Measurements from ENCODE around the gene NKD1.

Gene NKD1

DNA sequence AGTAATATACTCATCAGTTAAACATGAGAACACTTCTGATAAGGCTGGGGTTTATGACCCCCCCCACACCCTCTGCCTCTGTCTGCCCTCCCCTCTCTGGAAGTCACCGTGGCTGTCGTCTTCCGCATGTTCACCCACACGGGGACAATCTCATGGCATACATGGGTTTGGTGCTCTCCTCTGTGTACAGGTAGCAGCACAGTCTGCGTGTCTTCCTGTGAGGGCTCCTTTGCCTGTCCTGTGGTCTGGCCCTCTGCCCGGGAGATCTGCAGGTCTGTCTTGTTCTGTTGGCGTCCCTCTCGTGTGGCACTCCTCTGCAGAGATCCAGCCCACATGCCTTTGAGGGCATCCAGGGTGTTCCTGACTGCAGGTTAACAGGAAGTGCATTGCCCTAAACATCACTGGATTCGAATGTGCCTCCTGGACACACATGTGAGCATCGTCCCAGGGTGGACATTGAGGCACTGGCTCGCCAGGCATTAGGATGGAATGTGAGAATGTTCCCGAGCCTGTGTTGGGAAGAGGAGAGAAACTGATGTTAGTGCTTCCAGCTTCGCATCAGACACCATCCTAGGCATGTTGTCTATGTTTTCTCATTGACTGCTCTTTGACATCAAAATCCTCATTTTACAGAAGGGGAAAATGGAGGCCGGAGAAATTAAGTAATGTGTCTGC is 54.5 kb downstream of the NKD1 start:
- peak; percentile 45 for DNase-seq

DNA sequence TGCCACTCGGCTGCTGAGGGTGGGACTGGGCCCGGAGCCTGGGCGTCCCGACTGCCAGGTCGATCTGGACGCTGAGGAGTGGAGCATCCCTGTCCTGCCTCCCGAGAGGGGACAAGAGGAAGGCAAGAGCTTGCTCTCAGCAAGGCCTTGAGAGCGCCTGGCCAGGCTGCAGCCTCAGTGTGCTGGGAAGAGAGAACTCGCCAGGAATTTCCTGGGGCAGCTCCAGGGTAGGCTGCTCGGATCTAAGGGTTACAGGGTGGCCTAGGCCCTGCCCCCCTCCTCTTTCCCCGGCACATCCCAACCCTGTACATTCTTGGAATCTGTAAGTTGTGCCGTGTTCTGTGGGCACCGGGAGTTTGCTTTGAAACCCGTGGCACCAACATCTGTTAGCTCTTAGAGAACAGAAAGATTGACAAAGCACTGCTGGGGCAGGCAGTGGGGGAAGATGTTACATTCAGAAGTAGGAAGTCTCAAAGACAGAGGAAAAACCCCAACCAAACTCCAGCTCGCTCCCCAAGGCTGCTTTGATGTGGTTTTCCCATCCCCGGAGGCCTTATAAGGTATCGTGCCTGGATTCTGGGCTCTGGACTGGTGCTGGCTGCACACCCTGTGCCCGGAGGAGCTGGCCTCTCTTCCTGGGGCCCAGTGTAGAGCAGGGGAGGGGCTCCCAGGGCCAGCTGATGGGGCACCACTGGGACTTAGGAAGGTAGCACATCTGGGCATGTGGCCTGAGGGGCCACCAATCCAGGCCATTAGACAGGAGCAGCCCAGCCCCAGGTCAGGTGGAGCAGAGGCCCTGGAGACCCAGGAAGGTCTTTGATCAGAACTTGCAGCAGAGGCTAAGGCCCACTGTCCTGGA is 55.2 kb downstream of the NKD1 start:
- DNase-seq = no peak

DNA sequence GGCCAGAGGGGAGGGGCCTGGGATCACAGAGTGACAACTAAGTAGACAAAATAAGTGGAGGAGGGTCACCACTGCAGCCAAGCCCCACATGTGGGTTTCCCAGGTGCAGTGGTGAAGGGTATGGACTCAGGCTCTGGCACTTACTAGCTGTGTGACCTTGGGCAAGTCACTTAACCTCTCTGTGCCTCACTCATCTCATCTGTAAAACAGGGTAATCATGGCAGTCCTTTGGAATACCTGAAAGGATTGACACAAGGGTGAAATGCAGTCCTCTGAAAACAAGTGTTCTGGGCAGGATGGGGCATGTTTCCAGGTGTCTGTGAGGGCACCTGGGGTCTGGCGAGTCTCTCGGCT is 55.8 kb downstream of the NKD1 start:
- no peak for DNase-seq

DNA sequence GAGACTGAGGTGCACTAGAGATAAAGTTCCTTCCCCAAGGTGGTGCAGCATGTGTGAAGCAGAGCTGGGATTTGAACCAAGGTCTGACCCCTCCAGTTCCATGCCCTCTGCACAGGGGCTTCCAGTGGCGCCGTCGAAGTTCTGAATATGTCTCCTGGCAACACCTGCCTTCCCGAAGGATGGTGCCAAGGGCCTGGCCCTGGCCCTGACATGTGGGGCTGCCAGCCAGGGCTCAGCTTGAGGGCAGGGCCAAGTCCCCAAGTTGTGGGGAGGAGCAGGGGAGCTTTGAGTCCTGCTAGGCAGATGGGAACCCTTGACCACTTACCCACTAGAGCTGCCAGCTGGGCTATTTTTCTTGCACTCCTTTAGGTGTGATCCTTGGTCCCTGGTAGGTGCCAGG is 56.4 kb downstream of the NKD1 start:
- DNase-seq = no peak

DNA sequence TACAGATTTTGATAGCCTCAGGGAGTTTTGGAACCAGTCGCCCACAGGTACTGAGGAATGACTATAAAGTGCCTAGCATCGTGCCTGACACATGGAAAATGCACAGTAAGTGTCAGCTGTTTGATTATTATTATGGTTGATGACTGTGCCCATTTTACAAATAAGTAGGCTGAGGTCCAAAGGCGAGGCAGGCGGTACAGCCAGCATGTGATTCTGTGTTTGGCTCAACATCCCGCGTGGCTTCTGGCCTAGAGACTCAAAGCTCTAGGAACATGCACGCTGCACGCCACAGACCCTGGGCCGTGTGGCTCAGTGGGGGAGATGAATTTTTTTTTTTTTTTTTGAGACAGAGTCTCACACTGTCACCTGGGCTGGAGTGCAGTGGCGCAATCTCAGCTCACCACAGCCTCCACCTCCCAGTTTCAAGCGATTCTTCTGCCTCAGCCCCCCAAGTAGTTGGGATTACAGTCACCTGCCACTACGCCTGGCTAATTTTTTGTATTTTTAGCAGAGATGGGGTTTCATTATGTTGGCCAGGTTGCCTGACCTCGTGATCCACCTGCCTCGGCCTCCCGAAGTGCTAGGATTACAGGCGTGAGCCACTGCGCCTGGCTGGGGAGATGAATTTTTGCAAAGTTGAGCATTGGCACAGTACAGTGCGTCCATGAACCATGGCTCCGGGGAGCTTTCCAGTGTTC is 57.7 kb downstream of the NKD1 start:
- DNase-seq = no peak

DNA sequence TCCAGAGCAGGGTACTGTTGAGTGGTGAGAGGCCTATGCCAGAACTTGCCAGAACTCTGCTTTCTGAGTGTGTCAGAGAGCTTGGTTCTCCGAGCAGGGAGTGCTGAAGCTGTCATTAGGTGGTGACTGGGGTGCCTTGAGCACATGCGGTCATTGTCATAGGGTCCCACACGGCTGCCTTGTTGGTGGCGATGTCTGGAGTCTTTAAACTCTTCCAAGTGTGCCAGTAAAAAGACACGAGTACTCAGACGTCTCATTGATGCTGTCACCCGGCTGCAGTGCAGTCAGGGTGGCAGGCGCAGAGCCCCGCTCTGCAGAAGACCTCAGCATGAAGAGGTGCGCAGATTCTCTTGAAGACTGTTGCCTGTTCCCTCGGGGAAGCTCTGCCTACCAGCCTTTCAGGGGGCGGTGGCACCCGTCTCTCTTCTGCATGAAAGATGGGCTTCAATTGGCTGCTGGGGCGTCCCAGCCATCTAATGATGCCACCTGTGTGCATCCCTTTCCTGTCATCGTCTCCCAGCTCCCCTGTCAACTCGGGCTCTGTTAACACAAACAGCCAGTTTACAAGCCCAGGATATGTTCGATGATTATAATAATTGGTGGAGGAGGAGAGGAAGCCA is 58.3 kb downstream of the NKD1 start:
- no peak for DNase-seq

DNA sequence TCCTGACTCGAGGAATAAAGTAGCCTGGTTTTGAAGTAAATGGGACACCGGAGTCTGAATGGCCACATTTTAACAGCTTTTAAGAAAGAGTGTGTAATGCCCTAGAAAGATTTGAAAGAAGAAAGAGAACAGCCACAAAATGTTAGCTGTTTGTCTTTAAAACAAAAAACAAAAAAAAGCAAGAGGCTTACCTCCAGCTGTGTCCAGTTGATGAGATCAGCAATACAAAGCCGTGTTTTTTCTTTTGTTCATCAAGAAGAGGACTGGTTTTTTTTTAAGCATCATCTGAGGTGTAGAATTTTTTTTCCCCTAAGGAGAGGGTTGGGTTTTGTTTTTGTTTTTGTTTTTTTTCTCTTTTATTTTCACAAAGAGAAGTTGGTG is 58.8 kb downstream of the NKD1 start:
- no peak for DNase-seq

DNA sequence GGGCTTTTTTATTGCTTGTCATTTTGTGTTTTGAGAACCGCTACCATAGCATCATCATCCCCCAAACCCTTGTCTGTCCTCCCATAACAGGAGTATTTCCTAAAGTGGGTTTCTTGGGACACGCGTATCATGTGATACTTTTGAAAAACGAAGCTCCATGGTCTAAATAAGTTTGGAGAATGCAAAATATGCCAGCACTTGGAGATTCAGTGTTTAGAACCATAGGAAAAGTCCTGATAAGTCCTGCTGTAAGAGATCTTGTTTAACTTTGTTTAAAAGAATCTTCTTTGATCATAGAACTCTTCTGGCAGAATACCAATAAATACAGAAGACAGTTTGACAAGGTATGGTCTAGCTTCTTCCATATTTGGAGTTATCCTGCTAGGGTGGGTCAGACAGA is 59.3 kb downstream of the NKD1 start:
- DNase-seq = no peak

DNA sequence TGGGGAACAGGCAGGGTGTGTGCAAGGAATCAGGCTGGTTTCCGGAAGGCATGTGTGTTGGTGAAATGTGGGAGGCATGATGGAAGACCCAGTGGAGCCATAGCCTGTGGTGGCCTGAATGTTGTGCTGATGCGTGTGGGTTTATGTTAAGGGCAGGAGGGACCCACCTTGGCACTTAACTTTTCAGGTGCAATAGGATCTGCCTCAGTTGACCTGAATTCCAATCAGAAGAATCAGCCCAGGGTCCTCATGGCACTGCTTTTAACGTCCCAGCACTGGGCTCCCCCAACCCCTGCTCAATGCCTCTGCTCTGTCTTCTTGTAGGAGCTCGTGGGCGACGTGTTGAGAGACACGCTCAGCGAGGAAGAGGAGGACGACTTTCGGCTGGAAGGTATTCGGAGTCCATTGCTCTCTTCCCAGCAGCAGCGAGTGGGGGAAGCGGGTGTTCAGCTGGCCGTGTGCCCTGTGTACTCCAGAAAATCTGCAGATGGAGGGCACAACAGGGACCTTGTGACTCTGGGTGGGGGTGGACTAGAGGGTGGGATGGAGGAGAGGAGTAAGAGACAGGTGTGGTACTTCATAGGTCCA is 59.9 kb downstream of the NKD1 start:
- DNase-seq = no peak

DNA sequence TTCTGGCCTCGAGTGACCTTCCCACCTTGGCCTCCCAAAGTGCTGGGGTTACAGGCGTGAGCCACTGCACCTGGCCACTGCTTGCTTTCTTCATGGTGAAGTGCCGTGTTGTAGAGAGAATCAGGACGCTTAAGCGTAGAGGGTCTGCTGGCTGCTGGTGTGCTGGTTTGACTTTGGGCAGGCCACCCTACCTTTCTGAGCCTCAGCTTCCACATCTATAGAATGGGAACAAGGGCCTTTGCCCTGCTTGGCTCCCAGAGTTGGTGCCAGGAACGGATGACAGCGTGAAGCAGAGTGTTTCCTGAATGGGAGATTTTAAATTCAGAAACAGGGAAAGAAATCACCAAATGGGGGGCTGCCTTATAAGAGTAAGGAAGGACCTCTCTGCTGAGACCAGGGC is 60.9 kb downstream of the NKD1 start:
- no peak for DNase-seq

DNA sequence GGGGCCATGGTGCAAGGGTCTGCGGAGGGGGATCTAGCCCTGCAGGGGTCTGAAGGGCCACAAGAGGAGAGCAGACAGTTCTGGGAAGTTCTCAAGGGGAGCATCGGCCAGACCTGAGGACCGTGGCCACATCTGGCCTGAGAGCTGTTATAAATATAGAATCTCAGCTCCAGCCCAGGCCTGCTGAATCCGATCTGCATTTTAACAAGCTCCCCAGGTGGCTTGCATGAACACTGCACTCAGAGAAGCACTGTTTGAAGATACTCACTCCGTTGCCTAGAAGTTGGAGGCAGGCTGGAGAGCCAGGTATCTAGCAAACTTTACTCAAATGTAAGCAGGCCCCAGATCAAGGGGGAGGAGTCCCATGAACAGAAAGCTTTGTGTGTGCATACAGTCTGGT is 61.3 kb downstream of the NKD1 start:
- DNase-seq = no peak

DNA sequence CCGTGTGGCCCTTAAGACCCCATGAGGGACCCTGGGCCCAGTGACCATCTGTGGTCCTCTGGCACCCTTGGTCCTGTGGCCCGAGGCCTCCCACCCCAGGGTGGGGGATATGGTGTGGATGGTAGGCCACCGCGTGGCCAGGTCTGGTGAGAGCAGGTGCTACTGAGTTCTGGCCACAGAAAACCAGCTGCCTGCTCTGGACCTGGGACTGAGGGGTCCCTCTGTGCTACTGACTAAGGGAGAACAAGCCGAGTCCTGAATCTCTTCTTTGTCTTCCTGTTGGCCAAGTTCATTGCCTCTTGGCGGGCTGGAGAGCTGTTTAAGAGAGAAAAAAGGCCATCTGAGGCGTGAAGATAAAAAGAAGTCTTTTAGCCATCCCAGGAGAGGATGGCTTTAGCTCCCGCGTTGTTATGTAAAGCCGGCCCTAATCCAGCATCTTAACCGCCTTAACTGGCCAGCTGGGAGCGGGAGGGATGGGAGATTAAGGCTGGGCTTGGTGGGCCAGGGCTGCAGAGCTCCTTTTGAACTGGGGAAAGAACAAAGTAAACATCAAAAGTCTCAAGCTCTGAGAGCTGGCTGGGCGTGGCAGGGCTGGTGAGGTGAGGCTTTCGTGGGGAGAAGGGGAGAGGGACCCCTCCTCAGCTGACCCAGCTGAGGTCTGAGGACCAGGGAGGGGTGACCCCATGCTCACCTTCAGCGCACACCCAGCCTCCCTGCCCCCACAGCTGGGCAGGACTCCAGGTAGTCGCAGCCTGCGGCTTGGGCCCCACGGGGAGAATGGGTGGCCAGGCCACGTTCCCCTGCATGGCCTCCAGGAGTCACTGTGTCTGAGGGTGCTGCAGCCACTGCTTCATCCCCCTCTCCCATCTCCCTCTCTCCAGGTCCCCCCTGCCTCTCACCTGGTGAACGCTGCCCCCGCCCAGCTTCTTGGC is 62.4 kb downstream of the NKD1 start:
- DNase-seq = no peak

DNA sequence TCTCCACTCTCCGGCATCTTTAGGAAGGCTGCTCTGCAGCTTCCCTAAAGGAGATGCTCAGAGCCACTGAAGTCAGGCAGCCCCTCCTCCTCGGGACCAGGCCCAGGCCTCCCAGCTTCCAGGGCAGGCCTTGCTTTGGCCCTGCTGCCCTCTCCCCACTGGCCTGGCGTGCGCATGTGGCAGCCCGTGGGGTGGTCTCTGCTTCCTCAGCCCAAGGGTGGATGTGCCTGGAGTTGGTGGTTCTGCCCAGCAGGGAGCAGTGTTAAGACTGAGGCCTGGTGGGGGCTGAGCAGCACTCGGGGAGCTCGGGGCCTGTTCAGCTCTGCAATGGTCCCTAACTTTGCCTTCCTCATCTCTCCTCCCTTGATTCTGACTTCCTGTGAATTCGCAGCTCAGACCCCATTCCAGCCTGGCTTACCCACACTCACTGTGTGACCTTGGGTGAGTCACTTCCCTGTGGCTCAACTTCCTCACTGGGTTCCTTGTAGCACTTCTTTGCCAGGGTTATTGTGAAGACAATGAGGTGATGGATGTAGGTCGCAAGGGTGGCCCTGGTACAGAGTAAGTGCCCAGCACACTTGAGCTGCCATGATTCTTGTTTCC is 63.2 kb downstream of the NKD1 start:
- no peak for DNase-seq

DNA sequence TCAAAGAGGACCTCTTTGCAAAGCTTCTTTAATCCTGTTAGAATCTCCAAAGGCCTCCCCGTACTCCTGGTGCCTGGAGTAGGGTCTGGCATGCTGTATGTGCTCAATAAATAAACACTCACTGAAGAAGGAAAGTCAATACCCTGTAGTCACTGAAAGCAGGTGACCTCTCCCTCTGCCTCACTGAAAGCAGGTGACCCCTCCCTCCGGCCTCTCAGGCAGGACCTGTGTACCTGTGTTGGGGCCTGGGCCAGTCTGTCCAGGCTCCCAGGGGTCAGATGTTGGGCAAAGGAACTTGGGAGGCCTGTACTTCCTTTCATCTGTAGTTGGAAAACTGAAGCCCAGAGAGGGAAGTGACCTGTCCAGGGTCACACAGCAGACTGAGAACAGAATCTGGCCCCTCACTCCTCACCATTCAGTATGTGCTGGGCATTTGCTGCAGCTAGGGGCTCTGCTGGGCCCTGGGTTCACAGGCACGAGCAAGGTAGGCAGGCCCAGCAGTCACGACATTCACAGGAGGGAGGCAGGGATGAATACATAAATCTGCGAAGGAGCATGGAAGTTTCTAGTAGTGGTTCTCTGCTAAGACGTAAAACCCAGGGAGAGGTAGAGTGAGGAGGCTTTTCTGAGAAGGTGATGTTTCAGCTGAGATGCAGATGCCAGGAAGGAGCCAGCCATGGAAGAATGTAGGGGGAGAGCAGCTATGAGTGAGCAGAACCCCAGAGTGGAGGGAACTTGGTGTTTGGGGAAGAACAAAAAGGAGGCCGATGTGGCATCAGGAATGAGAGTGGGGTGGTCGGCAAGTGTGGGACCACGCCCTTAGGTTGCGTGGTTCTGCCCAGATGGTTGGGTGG is 64.0 kb downstream of the NKD1 start:
- DNase-seq = no peak

DNA sequence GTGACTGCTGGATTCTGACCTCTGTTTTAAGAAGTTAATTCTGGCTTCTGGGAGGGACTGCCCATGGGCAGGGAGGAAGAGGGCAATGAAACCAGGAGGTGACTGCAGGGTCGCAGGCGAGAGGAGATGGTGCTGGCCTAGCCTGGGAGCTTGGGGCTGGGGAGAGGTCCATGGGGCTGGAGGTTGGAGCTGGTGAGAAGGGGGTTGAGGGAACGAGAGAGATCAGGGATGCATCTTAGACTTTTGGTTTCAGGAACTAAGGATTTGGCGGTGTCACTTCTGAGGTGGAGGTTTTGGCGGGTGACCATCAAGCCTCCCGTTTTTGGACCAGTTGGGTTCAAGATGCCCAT is 64.6 kb downstream of the NKD1 start:
- no peak for DNase-seq

DNA sequence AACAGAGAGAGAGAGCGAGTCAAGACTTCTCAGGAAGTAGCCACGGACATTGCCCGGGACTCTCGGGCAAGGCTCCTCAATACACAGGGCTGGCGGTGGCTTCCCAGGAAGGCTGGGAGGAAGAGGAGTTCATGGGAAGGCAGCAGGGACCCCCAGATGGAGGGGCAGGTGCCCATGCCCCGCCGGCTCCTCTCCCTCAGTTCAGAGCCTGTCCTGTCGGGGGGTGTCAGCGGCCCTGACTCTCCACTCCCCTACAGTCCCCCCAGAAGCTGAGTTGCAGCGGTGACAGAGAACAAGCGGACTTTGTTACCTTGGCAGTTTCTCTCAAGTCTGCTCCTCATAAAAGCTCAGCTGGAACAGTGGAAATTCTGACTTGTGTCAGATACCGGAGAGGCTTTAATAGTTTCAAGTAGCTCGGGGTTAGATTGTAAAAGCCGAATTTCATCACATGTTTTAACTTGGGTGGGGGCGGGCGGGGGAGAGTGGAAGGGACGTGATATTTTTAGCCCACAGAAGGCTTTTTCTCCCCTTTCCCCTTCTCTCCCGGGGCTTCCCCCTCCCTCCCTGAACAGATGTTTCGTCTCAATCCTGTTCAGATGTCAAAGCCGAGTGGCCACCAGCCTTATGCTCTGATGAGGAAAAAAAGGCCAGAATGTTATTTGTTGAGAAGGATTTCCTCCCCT is 65.2 kb downstream of the NKD1 start:
- DNase-seq = no peak

DNA sequence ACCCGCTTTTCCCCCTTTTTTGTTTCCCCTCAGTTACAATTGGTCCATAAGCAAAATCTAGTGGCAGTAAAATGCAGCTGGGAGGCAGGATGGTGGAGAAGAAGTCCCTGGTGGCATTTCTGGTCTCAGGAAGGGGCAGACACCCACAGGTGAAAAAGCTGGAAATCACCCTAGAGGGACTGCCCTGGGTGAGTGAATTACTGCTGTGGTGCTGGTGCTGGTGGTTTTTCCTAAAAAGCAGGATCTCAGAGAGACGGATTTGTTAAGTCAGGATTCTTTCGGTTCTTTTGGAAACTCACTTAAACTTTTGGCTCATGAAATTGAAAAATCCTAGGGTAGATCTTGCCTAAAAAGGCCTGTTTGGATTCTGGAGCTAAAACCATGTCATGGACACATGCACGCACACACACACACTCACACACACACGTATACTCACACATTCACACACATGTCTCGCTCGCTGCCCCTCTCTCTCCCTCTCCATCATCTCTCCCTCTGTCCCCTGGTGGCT is 65.8 kb downstream of the NKD1 start:
- DNase-seq = no peak

DNA sequence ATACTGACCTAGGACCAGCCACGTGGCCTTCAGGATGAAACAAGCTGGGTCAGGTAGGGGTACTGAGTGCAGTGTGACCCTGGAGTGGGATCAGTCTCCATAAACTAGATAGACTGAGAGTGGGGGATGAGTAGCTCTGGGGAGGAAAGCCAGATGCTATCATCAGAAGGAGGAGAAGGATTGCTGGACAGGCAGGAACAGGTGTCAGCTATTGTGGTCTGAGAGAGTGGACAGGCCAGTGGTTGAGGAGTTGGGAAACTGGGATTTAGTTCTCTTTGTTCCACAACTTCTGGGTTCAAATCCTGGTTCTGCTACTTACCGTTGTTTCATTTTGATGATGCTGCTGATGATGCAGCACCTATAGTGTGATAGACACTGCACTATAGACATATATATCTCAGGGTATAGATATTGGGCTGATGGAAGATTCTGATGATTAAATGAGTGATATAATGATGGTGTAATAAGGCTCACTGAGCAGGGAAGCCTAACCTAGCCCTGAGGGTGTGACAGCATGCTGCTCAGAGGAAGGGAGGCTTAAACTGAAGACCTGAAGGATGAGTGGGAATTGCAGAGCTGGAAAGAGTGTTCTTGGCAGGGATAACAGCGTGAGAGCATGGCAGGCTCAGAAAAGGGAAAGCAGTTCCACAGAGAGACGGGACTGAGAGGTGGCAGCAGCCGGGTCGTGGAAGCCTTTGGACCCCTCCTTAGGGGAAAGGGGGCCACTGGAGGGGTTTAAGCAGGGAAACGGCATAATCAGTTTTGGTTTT is 66.9 kb downstream of the NKD1 start:
- DNase-seq = no peak

DNA sequence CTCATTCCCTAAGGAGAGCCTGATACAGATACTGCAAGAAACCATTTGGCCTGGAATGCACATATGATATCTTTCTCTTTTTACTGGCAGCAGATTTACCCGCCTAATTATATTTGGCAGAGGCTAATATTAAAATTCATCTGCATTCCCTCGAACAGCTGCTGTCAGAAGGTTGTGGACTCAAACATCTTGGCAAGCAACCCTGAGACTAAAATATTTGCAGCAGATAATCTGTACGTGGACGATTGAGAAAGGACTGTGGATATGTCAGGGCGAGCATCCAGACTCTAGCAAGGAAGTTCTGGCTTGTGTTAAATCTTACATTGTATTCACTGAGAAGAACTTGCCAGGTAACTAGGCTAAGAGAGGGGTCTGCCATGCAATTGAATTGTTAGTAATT is 67.7 kb downstream of the NKD1 start:
- DNase-seq = no peak
